K562 (cell line): ENCODE measurements around the gene FILIP1.

Experiments
- POLR2AphosphoS2 ChIP-seq: IDR thresholded peaks from 2 replicates; pipeline ENCODE4 v1.6.1; 2012; ENCODE audit warnings: low read length, improper control_type of control experiment
- SMC3 ChIP-seq: conservative IDR thresholded peaks from 2 replicates; pipeline ENCODE4 v1.6.1; 2011; ENCODE audit warnings: low read depth, low read length, improper control_type of control experiment; ENCODE audit not compliant: insufficient read depth
- TOE1 ChIP-seq, 2 experiments: fragments of 450-650 bp in 1 of 2; sonication (generic) in 1 of 2; formaldehyde crosslinking in 1 of 2; IDR thresholded peaks; 2 replicates each; pipeline versions ENCODE4 v1.7.1 to v1.8.0; 2016 to 2022; ENCODE audit warnings: borderline replicate concordance in 2 of 2, mild to moderate bottlenecking in 2 of 2, antibody characterized with exemption in 1 of 2, inconsistent platforms in 1 of 2, low read depth in 1 of 2, missing genetic modification reagents in 1 of 2, moderate library complexity in 1 of 2
- ZNF274 ChIP-seq: IDR thresholded peaks from 2 replicates; pipeline ENCODE4 v1.6.1; 2011; ENCODE audit warnings: low read depth, mild to moderate bottlenecking, low read length, moderate library complexity, borderline replicate concordance
- TF ChIP-seq, protein P1 (sequence below): sonication (generic); formaldehyde crosslinking; IDR thresholded peaks from 2 replicates; pipeline ENCODE4 v1.8.0; 2022; ENCODE audit warnings: mild to moderate bottlenecking, low read depth, missing genetic modification reagents
- TF ChIP-seq, protein P2 (sequence below), 3 experiments: IDR thresholded peaks in 2 of 3; conservative IDR thresholded peaks in 1 of 3; 2 replicates each; pipeline ENCODE4 v1.5.1; 2011 to 2012; ENCODE audit warnings: low read length in 3 of 3, mild to moderate bottlenecking in 3 of 3, control low read depth in 2 of 3, improper control_type of control experiment in 1 of 3, inconsistent platforms in 1 of 3, low read depth in 1 of 3, mixed read lengths in 1 of 3, moderate library complexity in 1 of 3; ENCODE audit not compliant: insufficient read depth in 2 of 3
- TF ChIP-seq, protein P3 (sequence below), 2 experiments: fragments of 200-800 bp in 1 of 2; sonication (Bioruptor generic) in 1 of 2; sonication (generic) in 1 of 2; formaldehyde crosslinking in 1 of 2; IDR thresholded peaks in 1 of 2; conservative IDR thresholded peaks in 1 of 2; 2 replicates each; pipeline versions ENCODE4 v1.5.0 to v1.6.1; 2016 to 2020; ENCODE audit warnings: missing compliant biosample characterization in 1 of 2, missing genetic modification characterization in 1 of 2, missing genetic modification reagents in 1 of 2

DNA sequence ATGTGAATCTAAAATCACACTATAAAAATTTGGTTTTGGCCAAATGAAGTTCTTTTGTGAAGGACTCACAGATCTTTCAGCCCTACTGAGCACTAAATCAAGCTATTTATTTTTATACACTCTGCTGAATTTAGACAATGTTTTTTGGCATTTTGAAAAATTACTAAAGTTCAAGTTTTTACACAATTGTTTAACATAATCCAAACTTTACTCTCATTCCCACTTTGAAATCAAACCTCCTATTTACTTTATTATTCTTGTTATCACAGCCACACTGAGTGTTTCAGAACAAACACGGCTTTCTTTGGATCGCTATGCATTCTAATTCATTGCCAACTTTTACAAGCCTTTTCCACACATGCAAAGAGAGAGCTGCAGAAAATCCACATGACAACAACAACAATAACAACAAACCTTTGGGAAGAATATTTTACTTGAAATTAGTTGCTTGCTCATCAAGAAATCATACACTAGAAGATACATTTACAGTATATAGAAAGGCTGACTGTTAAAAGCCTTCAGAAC lies 159.9 kb downstream of the FILIP1 start:
- no peak for TF ChIP-seq POLR2AphosphoS2
- TF ChIP-seq TOE1 (IDR thresholded peaks at IDR 0.05; ENCODE audit: borderline replicate concordance): no peak
- TF ChIP-seq TOE1 (CRISPR knock-in tag; IDR thresholded peaks at IDR 0.05; ENCODE audit: borderline replicate concordance, low read depth): no peak
- TF ChIP-seq, protein P1, sequence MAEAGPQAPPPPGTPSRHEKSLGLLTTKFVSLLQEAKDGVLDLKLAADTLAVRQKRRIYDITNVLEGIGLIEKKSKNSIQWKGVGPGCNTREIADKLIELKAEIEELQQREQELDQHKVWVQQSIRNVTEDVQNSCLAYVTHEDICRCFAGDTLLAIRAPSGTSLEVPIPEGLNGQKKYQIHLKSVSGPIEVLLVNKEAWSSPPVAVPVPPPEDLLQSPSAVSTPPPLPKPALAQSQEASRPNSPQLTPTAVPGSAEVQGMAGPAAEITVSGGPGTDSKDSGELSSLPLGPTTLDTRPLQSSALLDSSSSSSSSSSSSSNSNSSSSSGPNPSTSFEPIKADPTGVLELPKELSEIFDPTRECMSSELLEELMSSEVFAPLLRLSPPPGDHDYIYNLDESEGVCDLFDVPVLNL (CRISPR knock-in tag): no peak
- no peak for TF ChIP-seq SMC3
- TF ChIP-seq ZNF274: no peak
- TF ChIP-seq, protein P2, sequence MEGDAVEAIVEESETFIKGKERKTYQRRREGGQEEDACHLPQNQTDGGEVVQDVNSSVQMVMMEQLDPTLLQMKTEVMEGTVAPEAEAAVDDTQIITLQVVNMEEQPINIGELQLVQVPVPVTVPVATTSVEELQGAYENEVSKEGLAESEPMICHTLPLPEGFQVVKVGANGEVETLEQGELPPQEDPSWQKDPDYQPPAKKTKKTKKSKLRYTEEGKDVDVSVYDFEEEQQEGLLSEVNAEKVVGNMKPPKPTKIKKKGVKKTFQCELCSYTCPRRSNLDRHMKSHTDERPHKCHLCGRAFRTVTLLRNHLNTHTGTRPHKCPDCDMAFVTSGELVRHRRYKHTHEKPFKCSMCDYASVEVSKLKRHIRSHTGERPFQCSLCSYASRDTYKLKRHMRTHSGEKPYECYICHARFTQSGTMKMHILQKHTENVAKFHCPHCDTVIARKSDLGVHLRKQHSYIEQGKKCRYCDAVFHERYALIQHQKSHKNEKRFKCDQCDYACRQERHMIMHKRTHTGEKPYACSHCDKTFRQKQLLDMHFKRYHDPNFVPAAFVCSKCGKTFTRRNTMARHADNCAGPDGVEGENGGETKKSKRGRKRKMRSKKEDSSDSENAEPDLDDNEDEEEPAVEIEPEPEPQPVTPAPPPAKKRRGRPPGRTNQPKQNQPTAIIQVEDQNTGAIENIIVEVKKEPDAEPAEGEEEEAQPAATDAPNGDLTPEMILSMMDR (IDR thresholded peaks at IDR 0.05 in 2 of 3, conservative IDR thresholded peaks at IDR 0.05 in 1 of 3; ENCODE audit: insufficient read depth in 2 of 3, low read depth in 1 of 3, low read length in 3 of 3): no peak
- TF ChIP-seq, protein P3, sequence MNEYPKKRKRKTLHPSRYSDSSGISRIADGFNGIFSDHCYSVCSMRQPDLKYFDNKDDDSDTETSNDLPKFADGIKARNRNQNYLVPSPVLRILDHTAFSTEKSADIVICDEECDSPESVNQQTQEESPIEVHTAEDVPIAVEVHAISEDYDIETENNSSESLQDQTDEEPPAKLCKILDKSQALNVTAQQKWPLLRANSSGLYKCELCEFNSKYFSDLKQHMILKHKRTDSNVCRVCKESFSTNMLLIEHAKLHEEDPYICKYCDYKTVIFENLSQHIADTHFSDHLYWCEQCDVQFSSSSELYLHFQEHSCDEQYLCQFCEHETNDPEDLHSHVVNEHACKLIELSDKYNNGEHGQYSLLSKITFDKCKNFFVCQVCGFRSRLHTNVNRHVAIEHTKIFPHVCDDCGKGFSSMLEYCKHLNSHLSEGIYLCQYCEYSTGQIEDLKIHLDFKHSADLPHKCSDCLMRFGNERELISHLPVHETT (CRISPR knock-in tag; conservative IDR thresholded peaks at IDR 0.05 in 1 of 2, IDR thresholded peaks at IDR 0.05 in 1 of 2): no peak
